ENCODE data around the gene IRF4. TPM values are rescaled to one million over a fixed set of nuclear protein-coding genes. Genes with fewer than 3 reads are reported as not detected.

The IRF4 gene
- total RNA-seq, 2 experiments from 2014 or later = 409 to 439 TPM

- H3K36me3 Mint-ChIP-seq (ENCODE audit: low read depth) = no peaks in the 10 kb centered on the region
- H3K9me3 Mint-ChIP-seq = peaks cover 13% of the 10 kb centered on the region
- H3K4me1 Mint-ChIP-seq (ENCODE audit: low read depth) = no peaks in the 10 kb centered on the region
- ChIA-PET CTCF (interaction anchor here (1.2 kb wide), 1 partner anchor 66 kb away, joined by 3 read pairs; no protein-coding TSS in a partner anchor), POLR2A (no interaction called here)
- DNase-seq (no peak), ATAC-seq (no peak)
- no peak overlapping the region for H3K4me3 Mint-ChIP-seq
- no peak overlapping the region for H3K27ac Mint-ChIP-seq
- TF ChIP-seq CTCF (IDR thresholded peaks at IDR 0.05) = no peak
- H3K27me3 Mint-ChIP-seq = peaks cover 5% of the 10 kb centered on the region
- intact Hi-C loops (cut with micrococcal nuclease) = no loop called here
Measured at GRCh38 chr6:364609-365540, 26.7 kb upstream of the IRF4 start.

GRCh38 chr6:365835-366234 lies 25.7 kb upstream of the IRF4 start:
- Mint-ChIP-seq H3K4me1 (ENCODE audit: low read depth) (no peaks in the 10 kb centered on the region), H3K36me3 (ENCODE audit: low read depth) (no peaks in the 10 kb centered on the region), H3K4me3 (no peak overlapping the region), H3K27me3 (peaks cover 7% of the 10 kb centered on the region), H3K9me3 (peaks cover 13% of the 10 kb centered on the region), H3K27ac (no peak overlapping the region)
- CTCF ChIA-PET = interaction anchor here (1.2 kb wide), 1 partner anchor 67 kb away, joined by 3 read pairs; no protein-coding TSS in a partner anchor
- DNase-seq (no peak), ATAC-seq (no peak)
- POLR2A ChIA-PET = no interaction called here
- TF ChIP-seq CTCF (IDR thresholded peaks at IDR 0.05) = no peak
- intact Hi-C loops (cut with micrococcal nuclease) = no loop called here

GRCh38 chr6:366389-367297 lies 24.9 kb upstream of the IRF4 start:
- H3K4me1 Mint-ChIP-seq (ENCODE audit: low read depth) = no peaks in the 10 kb centered on the region
- ChIA-PET POLR2A (no interaction called here), CTCF (no interaction called here)
- H3K9me3 Mint-ChIP-seq = peaks cover 13% of the 10 kb centered on the region
- no peak overlapping the region for H3K27ac Mint-ChIP-seq
- H3K36me3 Mint-ChIP-seq (ENCODE audit: low read depth) = no peaks in the 10 kb centered on the region
- TF ChIP-seq CTCF (IDR thresholded peaks at IDR 0.05) = no peak
- intact Hi-C loops (cut with micrococcal nuclease) = no loop called here
- DNase-seq (no peak), ATAC-seq (no peak)
- peaks cover 7% of the 10 kb centered on the region for H3K27me3 Mint-ChIP-seq
- H3K4me3 Mint-ChIP-seq = no peak overlapping the region

- POLR2A ChIA-PET = no interaction called here
Measured at GRCh38 chr6:367298-367794, 24.2 kb upstream of the IRF4 start.

More at GRCh38 chr6:367298-367794, 24.2 kb upstream of the IRF4 start:
- ATAC-seq (no peak), DNase-seq (no peak)
- Mint-ChIP-seq H3K36me3 (ENCODE audit: low read depth) (no peaks in the 10 kb centered on the region), H3K4me3 (no peak overlapping the region), H3K4me1 (ENCODE audit: low read depth) (no peaks in the 10 kb centered on the region), H3K27me3 (peaks cover 7% of the 10 kb centered on the region), H3K9me3 (peaks cover 13% of the 10 kb centered on the region), H3K27ac (no peak overlapping the region)
- TF ChIP-seq CTCF (IDR thresholded peaks at IDR 0.05) = no peak
- CTCF ChIA-PET = no interaction called here
- intact Hi-C loops (cut with micrococcal nuclease) = no loop called here
